ENCODE data around the gene UMODL1.

Gene UMODL1

GRCh38 chr21:42117967-42118780, 47.1 kb downstream of the UMODL1 start:
- H4K20me1 ChIP-seq (ENCODE audit: insufficient read depth, low read length), result no peaks in the 10 kb centered on the region
- DNase-seq (no peak), ATAC-seq (ENCODE audit: insufficient read depth, low read depth) (peak; percentile 1; the same call in 1 of the 3 replicates)
- H3K9ac ChIP-seq (ENCODE audit: low read depth, low read length), result peak overlapping the region; percentile 45
- H3K27ac ChIP-seq (ENCODE audit: low read length), result peak overlapping the region; percentile 80
- no peaks in the 10 kb centered on the region for H3K36me3 ChIP-seq (ENCODE audit: insufficient read depth, low read length)
- peak overlapping the region in 1 of 2 experiments; percentile 19; a peak in 2 of 4 replicates for H3K4me3 ChIP-seq (ENCODE audit: low read depth in 1 of 2, low read length in 2 of 2)
- no peaks in the 10 kb centered on the region for H3K79me2 ChIP-seq (ENCODE audit: insufficient read depth, low read length)
- H3K9me3 ChIP-seq (ENCODE audit: insufficient read depth, low read length, severe bottlenecking), result no peaks in the 10 kb centered on the region
- H3K27me3 ChIP-seq (ENCODE audit: insufficient read depth, low read length, poor library complexity), result no peaks in the 10 kb centered on the region
- H3K4me2 ChIP-seq (ENCODE audit: insufficient read depth, low read length), result peak overlapping the region; percentile 39
- no peak for TF ChIP-seq EZH2 (IDR thresholded peaks at IDR 0.05; ENCODE audit: borderline replicate concordance, low read depth, low read length, severe bottlenecking)
- TF ChIP-seq CTCF (IDR thresholded peaks at IDR 0.05; ENCODE audit: borderline replicate concordance, extremely low read depth, low read length, poor library complexity, severe bottlenecking), result no peak
- H2AFZ ChIP-seq (ENCODE audit: low read depth, low read length), result peak overlapping the region; percentile 17
- peaks cover 70% of the 10 kb centered on the region for H3K4me1 ChIP-seq (ENCODE audit: insufficient read depth, low read length)

- no peaks in the 10 kb centered on the region for H3K27me3 ChIP-seq (ENCODE audit: insufficient read depth, low read length, poor library complexity)
- H3K9ac ChIP-seq (ENCODE audit: low read depth, low read length), result peak overlapping the region; percentile 45
- peaks cover 77% of the 10 kb centered on the region for H3K4me1 ChIP-seq (ENCODE audit: insufficient read depth, low read length)
- H3K79me2 ChIP-seq (ENCODE audit: insufficient read depth, low read length), result no peaks in the 10 kb centered on the region
- TF ChIP-seq EZH2 (IDR thresholded peaks at IDR 0.05; ENCODE audit: borderline replicate concordance, low read depth, low read length, severe bottlenecking) (no peak), CTCF (IDR thresholded peaks at IDR 0.05; ENCODE audit: borderline replicate concordance, extremely low read depth, low read length, poor library complexity, severe bottlenecking) (peak; percentile 39)
- no peaks in the 10 kb centered on the region for H3K36me3 ChIP-seq (ENCODE audit: insufficient read depth, low read length)
- peak overlapping the region; percentile 80 for H3K27ac ChIP-seq (ENCODE audit: low read length)
- ATAC-seq (ENCODE audit: insufficient read depth, low read depth), result peak; percentile 70
- H3K9me3 ChIP-seq (ENCODE audit: insufficient read depth, low read length, severe bottlenecking), result no peaks in the 10 kb centered on the region
- H3K4me2 ChIP-seq (ENCODE audit: insufficient read depth, low read length), result peak overlapping the region; percentile 39
- no peaks in the 10 kb centered on the region for H4K20me1 ChIP-seq (ENCODE audit: insufficient read depth, low read length)
- peak; percentile 87 for DNase-seq
- H2AFZ ChIP-seq (ENCODE audit: low read depth, low read length), result peak overlapping the region; percentile 28; the same call in 1 of the 2 replicates
- H3K4me3 ChIP-seq (ENCODE audit: low read depth in 1 of 2, low read length in 2 of 2), result peak overlapping the region in 1 of 2 experiments; percentile 13; a peak in 1 of 4 replicates
Measured at GRCh38 chr21:42118901-42119300, 47.8 kb downstream of the UMODL1 start.

- Histone ChIP-seq H2AFZ (ENCODE audit: low read depth, low read length) (no peak overlapping the region), H4K20me1 (ENCODE audit: insufficient read depth, low read length) (no peaks in the 10 kb centered on the region), H3K9ac (ENCODE audit: low read depth, low read length) (peak overlapping the region; percentile 32), H3K4me2 (ENCODE audit: insufficient read depth, low read length) (peak overlapping the region; percentile 49), H3K27me3 (ENCODE audit: insufficient read depth, low read length, poor library complexity) (no peaks in the 10 kb centered on the region), H3K9me3 (ENCODE audit: insufficient read depth, low read length, severe bottlenecking) (no peaks in the 10 kb centered on the region), H3K27ac (ENCODE audit: low read length) (peak overlapping the region; percentile 69), H3K79me2 (ENCODE audit: insufficient read depth, low read length) (no peaks in the 10 kb centered on the region), H3K36me3 (ENCODE audit: insufficient read depth, low read length) (no peaks in the 10 kb centered on the region), H3K4me3 (ENCODE audit: low read depth in 1 of 2, low read length in 2 of 2) (0 out of 4 replicates have a peak overlapping the region, but pooled peaks of 1 of the 2 experiments have one; percentile 2), H3K4me1 (ENCODE audit: insufficient read depth, low read length) (peaks cover 91% of the 10 kb centered on the region)
- ATAC-seq (ENCODE audit: insufficient read depth, low read depth) (no peak), DNase-seq (peak; percentile 53)
- TF ChIP-seq CTCF (IDR thresholded peaks at IDR 0.05; ENCODE audit: borderline replicate concordance, extremely low read depth, low read length, poor library complexity, severe bottlenecking), result no peak
- no peak for TF ChIP-seq EZH2 (IDR thresholded peaks at IDR 0.05; ENCODE audit: borderline replicate concordance, low read depth, low read length, severe bottlenecking)
Measured at GRCh38 chr21:42120101-42120902, 49.2 kb downstream of the UMODL1 start.
